Uterus (tissue), 2 donors: ENCODE data around the gene AIG1.

Source experiments
- CTCF ChIP-seq, 4 experiments: fragments of 200-600 bp in 2 of 4; fragments of 450-650 bp in 2 of 4; sonication (generic) in 2 of 4; IDR thresholded peaks; one replicate each; pipeline ENCODE4 v1.5.1; 2016 to 2019; ENCODE audit warnings: antibody characterized with exemption in 4 of 4, mild to moderate bottlenecking in 2 of 4, moderate library complexity in 1 of 4
- POLR2A ChIP-seq, 2 donors: fragments of 450-650 bp; IDR thresholded peaks; one replicate each; pipeline ENCODE4 v1.6.1; 2016; ENCODE audit warnings: antibody characterized with exemption in 2 of 2, mild to moderate bottlenecking in 1 of 2, moderate library complexity in 1 of 2

GRCh38 chr6:143363299-143363698, 302.6 kb downstream of the AIG1 start:
- no peak for TF ChIP-seq CTCF (IDR thresholded peaks at IDR 0.05)
- no peak for TF ChIP-seq POLR2A (IDR thresholded peaks at IDR 0.05)
